H1 (cell line): ENCODE results near the gene NEDD1. TPM values are rescaled to one million over a fixed set of nuclear protein-coding genes. Genes with fewer than 3 reads are reported as not detected.

Source experiments
- CTCF ChIA-PET: fragments of 300-600 bp; sonication (Branson Sonifier 250); formaldehyde crosslinking; loops from one replicate; lab custom pipeline; 2021; ENCODE audit not compliant: partially characterized antibody; lab: Charles Lee
- POLR2A ChIA-PET: fragments of 300-600 bp; sonication (Branson Sonifier 250); formaldehyde crosslinking; loops from one replicate; lab custom pipeline; 2021; ENCODE audit warnings: inconsistent platforms; ENCODE audit not compliant: partially characterized antibody; lab: Charles Lee
- DNase-seq, 2 experiments: peaks; one replicate each; pipeline versions ENCODE4 v3.0.0 to v3.0.0-alpha.2; 2010 to 2022; ENCODE audit warnings: low spot score in 2 of 2, low read depth in 1 of 2, mixed read lengths in 1 of 2
- FAIRE-seq: peaks from 2 replicates; lab custom pipeline; 2011; peaks lifted over from hg19 to GRCh38; lab: Jason Lieb, UNC
- H2AFZ ChIP-seq: 2 replicates; pipeline ENCODE4 v1.8.1; 2012; ENCODE audit warnings: low read length, inconsistent platforms
- H2AK5ac ChIP-seq: 2 replicates; pipeline ENCODE4 v1.6.1; 2013; ENCODE audit warnings: low read depth, low read length
- H2BK120ac ChIP-seq: replicated peaks from 2 replicates; pipeline ENCODE3; 2013; ENCODE audit warnings: low read depth, low read length, inconsistent platforms
- H2BK12ac ChIP-seq: 2 replicates; pipeline ENCODE4 v1.6.1; 2013; ENCODE audit warnings: low read depth, low read length
- H2BK15ac ChIP-seq: 2 replicates; pipeline ENCODE4 v1.6.1; 2013; ENCODE audit warnings: low read length
- H2BK20ac ChIP-seq: 2 replicates; pipeline ENCODE4 v1.6.1; 2013; ENCODE audit warnings: low read length
- H2BK5ac ChIP-seq: 2 replicates; pipeline ENCODE4 v1.6.1; 2013; ENCODE audit warnings: low read depth, low read length
- H3K14ac ChIP-seq: 2 replicates; pipeline ENCODE4 v1.6.1; 2013; ENCODE audit warnings: inconsistent platforms; ENCODE audit not compliant: insufficient read length
- H3K18ac ChIP-seq: 2 replicates; pipeline ENCODE4 v1.6.1; 2013; ENCODE audit warnings: low read length; ENCODE audit errors: extremely low read depth
- H3K23ac ChIP-seq: 2 replicates; pipeline ENCODE4 v1.6.1; 2013; ENCODE audit warnings: inconsistent platforms; ENCODE audit not compliant: insufficient read length
- H3K23me2 ChIP-seq: 2 replicates; pipeline ENCODE4 v1.6.1; 2013; ENCODE audit warnings: low read depth, low read length
- H3K27ac ChIP-seq: 2 replicates; pipeline ENCODE4 v1.6.1; 2011; ENCODE audit warnings: low read depth, low read length, inconsistent platforms
- H3K27me3 ChIP-seq, 4 experiments: replicated peaks in 1 of 4; 1 replicate in 1 of 4; 2 replicates in 3 of 4; pipeline versions ENCODE4 v1.6.1 to v1.8.1; 2011 to 2013; ENCODE audit warnings: low read length in 3 of 4, mild to moderate bottlenecking in 3 of 4, inconsistent platforms in 2 of 4, mixed read lengths in 2 of 4, moderate library complexity in 1 of 4; ENCODE audit not compliant: control insufficient read depth in 3 of 4, insufficient read depth in 3 of 4; ENCODE audit errors: extremely low read depth in 1 of 4
- H3K36me3 ChIP-seq, 4 experiments: 2 replicates each; pipeline versions ENCODE4 v1.6.1 to v1.8.1; 2011 to 2013; ENCODE audit warnings: mild to moderate bottlenecking in 4 of 4, low read length in 3 of 4, moderate library complexity in 2 of 4, control low read depth in 1 of 4, inconsistent platforms in 1 of 4; ENCODE audit not compliant: insufficient read depth in 4 of 4, control insufficient read depth in 2 of 4
- H3K4ac ChIP-seq: replicated peaks from 2 replicates; pipeline ENCODE3; 2013; ENCODE audit warnings: low read length, low read depth, mixed read lengths, inconsistent platforms; ENCODE audit not compliant: insufficient read length
- H3K4me1 ChIP-seq, 4 experiments: replicated peaks in 1 of 4; 1 replicate in 1 of 4; 2 replicates in 3 of 4; pipeline versions ENCODE4 v1.6.1 to v1.8.1; 2011 to 2013; ENCODE audit warnings: low read length in 3 of 4, inconsistent platforms in 2 of 4, mixed read lengths in 1 of 4; ENCODE audit not compliant: insufficient read depth in 4 of 4, control insufficient read depth in 3 of 4
- H3K4me2 ChIP-seq, 2 experiments: 2 replicates each; pipeline versions ENCODE4 v1.6.1 to v1.8.1; 2011 to 2013; ENCODE audit warnings: low read depth in 2 of 2, low read length in 2 of 2, control low read depth in 1 of 2, inconsistent platforms in 1 of 2, mild to moderate bottlenecking in 1 of 2; ENCODE audit not compliant: insufficient read depth in 1 of 2
- H3K4me3 ChIP-seq, 4 experiments: fragments of 200-600, 300-600 bp in 1 of 4; sonication (generic), shearing (Covaris generic), sonication (Bioruptor Twin) in 1 of 4; 2 replicates each; pipeline versions ENCODE4 v1.5.1 to v1.8.1; 2011 to 2016; ENCODE audit warnings: low read length in 4 of 4, low read depth in 3 of 4, control low read depth in 2 of 4, inconsistent platforms in 2 of 4, mild to moderate bottlenecking in 2 of 4, mixed read lengths in 1 of 4, moderate library complexity in 1 of 4; ENCODE audit not compliant: insufficient read depth in 2 of 4; ENCODE audit errors: extremely low read depth in 1 of 4
- H3K56ac ChIP-seq: replicated peaks from 2 replicates; pipeline ENCODE3; 2013; ENCODE audit warnings: low read depth, mild to moderate bottlenecking, mixed read lengths, low read length, inconsistent platforms; ENCODE audit not compliant: insufficient read length
- H3K79me1 ChIP-seq: 2 replicates; pipeline ENCODE4 v1.6.1; 2013; ENCODE audit warnings: low read depth, low read length, control low read depth
- H3K79me2 ChIP-seq, 2 experiments: 2 replicates each; pipeline versions ENCODE4 v1.6.1 to v1.8.1; 2012 to 2013; ENCODE audit warnings: low read length in 2 of 2, mild to moderate bottlenecking in 2 of 2, inconsistent platforms in 1 of 2; ENCODE audit not compliant: insufficient read depth in 2 of 2, control insufficient read depth in 1 of 2
- H3K9ac ChIP-seq, 4 experiments: replicated peaks in 1 of 4; 1 replicate in 1 of 4; 2 replicates in 3 of 4; pipeline versions ENCODE4 v1.6.1 to v1.8.1; 2011 to 2013; ENCODE audit warnings: low read depth in 3 of 4, low read length in 3 of 4, control low read depth in 2 of 4, mild to moderate bottlenecking in 2 of 4, moderate library complexity in 2 of 4, inconsistent platforms in 1 of 4; ENCODE audit errors: extremely low read depth in 1 of 4
- H3K9me3 ChIP-seq, 2 experiments: 2 replicates each; pipeline versions ENCODE4 v1.6.1 to v1.8.1; 2012 to 2013; ENCODE audit warnings: mild to moderate bottlenecking in 2 of 2, moderate library complexity in 2 of 2, control low read depth in 1 of 2, inconsistent platforms in 1 of 2, low read depth in 1 of 2, low read length in 1 of 2, mixed read lengths in 1 of 2; ENCODE audit not compliant: insufficient read depth in 2 of 2
- H4K20me1 ChIP-seq, 2 experiments: replicated peaks in 1 of 2; 2 replicates each; pipeline versions ENCODE3 to v1.8.1; 2011 to 2013; ENCODE audit warnings: inconsistent platforms in 2 of 2, low read length in 2 of 2, mild to moderate bottlenecking in 1 of 2; ENCODE audit not compliant: insufficient read depth in 2 of 2, control insufficient read depth in 1 of 2
- H4K5ac ChIP-seq: 2 replicates; pipeline ENCODE4 v1.6.1; 2013; ENCODE audit warnings: low read length, low read depth, mixed read lengths, inconsistent platforms; ENCODE audit not compliant: insufficient read length
- H4K8ac ChIP-seq: 2 replicates; pipeline ENCODE4 v1.8.0; 2013; ENCODE audit warnings: mild to moderate bottlenecking, moderate library complexity, low read length, inconsistent platforms; ENCODE audit not compliant: insufficient read depth; ENCODE audit errors: extremely low read depth
- H4K91ac ChIP-seq: replicated peaks from 2 replicates; pipeline ENCODE3; 2013; ENCODE audit warnings: low read length, mixed read lengths, inconsistent platforms; ENCODE audit not compliant: insufficient read length
- EP300 ChIP-seq, 2 experiments: IDR thresholded peaks; 1 replicate in 1 of 2; 2 replicates in 1 of 2; pipeline ENCODE4 v1.6.1; 2011 to 2012; ENCODE audit warnings: low read depth in 2 of 2, low read length in 2 of 2, mild to moderate bottlenecking in 2 of 2, borderline replicate concordance in 1 of 2, inconsistent platforms in 1 of 2, moderate library complexity in 1 of 2
- HDAC6 ChIP-seq: IDR thresholded peaks from one replicate; pipeline ENCODE4 v1.7.1; 2012; ENCODE audit warnings: low read depth, mild to moderate bottlenecking, inconsistent platforms, low read length, moderate library complexity
- KDM5A ChIP-seq: fragments of 200-600 bp; IDR thresholded peaks from 2 replicates; pipeline ENCODE4 v1.7.1; 2012; ENCODE audit warnings: mild to moderate bottlenecking, low read length, inconsistent platforms, mixed read lengths
- NRF1 ChIP-seq: IDR thresholded peaks from 2 replicates; pipeline ENCODE4 v1.6.1; 2011; ENCODE audit warnings: mild to moderate bottlenecking, low read depth, low read length, improper control_type of control experiment
- POU5F1 ChIP-seq: IDR thresholded peaks from 2 replicates; pipeline ENCODE4 v1.6.1; 2011; ENCODE audit warnings: low read depth, mild to moderate bottlenecking, low read length, moderate library complexity
- SAP30 ChIP-seq: fragments of 300-600 bp; sonication (generic); IDR thresholded peaks from 2 replicates; pipeline ENCODE4 v1.7.1; 2012; ENCODE audit warnings: low read length, moderate library complexity, mild to moderate bottlenecking, inconsistent platforms; ENCODE audit not compliant: insufficient read depth, insufficient replicate concordance
- SIRT6 ChIP-seq: IDR thresholded peaks from one replicate; pipeline ENCODE4 v1.7.1; 2012; ENCODE audit warnings: low read length, inconsistent platforms
- SUZ12 ChIP-seq: fragments of 200-600 bp; sonication (generic); IDR thresholded peaks from 2 replicates; pipeline ENCODE4 v1.6.1; 2012; ENCODE audit warnings: mild to moderate bottlenecking, inconsistent platforms, low read length, moderate library complexity, mixed read lengths
- TEAD4 ChIP-seq: IDR thresholded peaks from 2 replicates; pipeline ENCODE4 v1.6.1; 2012; ENCODE audit warnings: low read depth, low read length, inconsistent platforms, mixed read lengths
- WGBS, 2 experiments: shearing (Covaris generic) in 1 of 2; methylation state at CpG; one replicate each; pipeline versions ENCODE4 v1.1.6 to v1.1.7; 2013 to 2015; ENCODE audit warnings: low lambda C conversion rate in 2 of 2, mixed read lengths in 2 of 2, inconsistent platforms in 1 of 2, low coverage in 1 of 2, missing lambda C conversion rate in 1 of 2; ENCODE audit not compliant: insufficient replicate concordance in 2 of 2, insufficient coverage in 1 of 2, insufficient read length in 1 of 2; ENCODE audit errors: extremely low coverage in 1 of 2, missing lambda C conversion rate in 1 of 2; 5-methylcytosine and 5-hydroxymethylcytosine counted together
- polyA plus RNA-seq, 7 experiments: library from polyadenylated mRNA; depleted of rRNA in 3 of 7; stranded (reverse) in 5 of 7; unstranded in 2 of 7; fragments of >200 nt in 5 of 7; fragments of 200-250 nt in 2 of 7; gene quantifications; 1 replicate in 5 of 7; 2 replicates in 1 of 7; 4 replicates in 1 of 7; pipeline versions ENCODE4 v1.2.1 to v1.2.3, GENCODE V29; 2011 to 2013; ENCODE audit warnings: missing spikeins in 2 of 7, mixed read lengths in 2 of 7
- total RNA-seq: library from RNA; stranded (reverse); fragmentation: NEBNext Ultra II Directional; extraction: Animal tissue kit (Norgen Biotek cat#: 25700); gene quantifications from 2 replicates; pipeline ENCODE4 v1.2.1, GENCODE V29; 2021
- TF ChIP-seq, protein P1 (sequence below), 3 experiments: IDR thresholded peaks; 1 replicate in 2 of 3; 2 replicates in 1 of 3; pipeline versions ENCODE4 v1.5.1 to v1.6.1; 2011; ENCODE audit warnings: low read length in 3 of 3, mild to moderate bottlenecking in 3 of 3, inconsistent platforms in 2 of 3, low read depth in 1 of 3, moderate library complexity in 1 of 3; ENCODE audit not compliant: insufficient read depth in 1 of 3; ENCODE audit errors: control extremely low read depth in 1 of 3
- TF ChIP-seq, protein P2 (sequence below): IDR thresholded peaks from 2 replicates; pipeline ENCODE4 v1.6.1; 2012; ENCODE audit warnings: inconsistent platforms

Gene NEDD1
- total and polyA plus RNA-seq, 2 of the 8 experiments (the other 6 are each of a cell fraction or from before 2014, with no cell fraction given): 9.0 to 26.6 TPM

DNA sequence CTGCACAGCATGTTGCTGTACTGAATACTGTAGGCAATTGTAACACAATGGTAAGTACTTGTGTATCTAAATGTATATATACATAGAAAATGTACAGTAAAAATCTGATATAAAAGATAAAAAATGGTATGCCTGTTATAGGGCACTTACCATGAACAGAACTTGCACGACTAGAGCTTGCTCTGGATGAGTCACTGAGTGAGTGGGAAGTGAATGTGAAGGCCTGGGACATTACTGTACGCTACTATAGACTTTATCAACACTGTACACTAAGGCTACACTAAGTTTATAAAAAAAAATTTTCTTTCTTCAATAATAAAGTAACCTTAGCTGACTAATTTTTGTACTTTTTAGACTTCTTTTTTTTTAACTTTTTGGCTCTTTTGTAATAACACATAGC lies 24.2 kb upstream of the NEDD1 start:
- H2BK15ac ChIP-seq: no peak overlapping the region
- no peak for FAIRE-seq
- no peak for TF ChIP-seq SAP30
- no peak for TF ChIP-seq HDAC6
- TF ChIP-seq SUZ12: no peak
- no peak for TF ChIP-seq KDM5A
- no peak for TF ChIP-seq TEAD4
- no peak for TF ChIP-seq EP300 (IDR thresholded peaks at IDR 0.05; ENCODE audit: borderline replicate concordance in 1 of 2, low read depth in 2 of 2, low read length in 2 of 2)
- TF ChIP-seq POU5F1: no peak
- no peak for TF ChIP-seq SIRT6
- TF ChIP-seq, protein P1, sequence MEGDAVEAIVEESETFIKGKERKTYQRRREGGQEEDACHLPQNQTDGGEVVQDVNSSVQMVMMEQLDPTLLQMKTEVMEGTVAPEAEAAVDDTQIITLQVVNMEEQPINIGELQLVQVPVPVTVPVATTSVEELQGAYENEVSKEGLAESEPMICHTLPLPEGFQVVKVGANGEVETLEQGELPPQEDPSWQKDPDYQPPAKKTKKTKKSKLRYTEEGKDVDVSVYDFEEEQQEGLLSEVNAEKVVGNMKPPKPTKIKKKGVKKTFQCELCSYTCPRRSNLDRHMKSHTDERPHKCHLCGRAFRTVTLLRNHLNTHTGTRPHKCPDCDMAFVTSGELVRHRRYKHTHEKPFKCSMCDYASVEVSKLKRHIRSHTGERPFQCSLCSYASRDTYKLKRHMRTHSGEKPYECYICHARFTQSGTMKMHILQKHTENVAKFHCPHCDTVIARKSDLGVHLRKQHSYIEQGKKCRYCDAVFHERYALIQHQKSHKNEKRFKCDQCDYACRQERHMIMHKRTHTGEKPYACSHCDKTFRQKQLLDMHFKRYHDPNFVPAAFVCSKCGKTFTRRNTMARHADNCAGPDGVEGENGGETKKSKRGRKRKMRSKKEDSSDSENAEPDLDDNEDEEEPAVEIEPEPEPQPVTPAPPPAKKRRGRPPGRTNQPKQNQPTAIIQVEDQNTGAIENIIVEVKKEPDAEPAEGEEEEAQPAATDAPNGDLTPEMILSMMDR (IDR thresholded peaks at IDR 0.05; ENCODE audit: control extremely low read depth in 1 of 3, insufficient read depth in 1 of 3, low read depth in 1 of 3, low read length in 3 of 3): no peak
- no peak for TF ChIP-seq NRF1
- TF ChIP-seq, protein P2, sequence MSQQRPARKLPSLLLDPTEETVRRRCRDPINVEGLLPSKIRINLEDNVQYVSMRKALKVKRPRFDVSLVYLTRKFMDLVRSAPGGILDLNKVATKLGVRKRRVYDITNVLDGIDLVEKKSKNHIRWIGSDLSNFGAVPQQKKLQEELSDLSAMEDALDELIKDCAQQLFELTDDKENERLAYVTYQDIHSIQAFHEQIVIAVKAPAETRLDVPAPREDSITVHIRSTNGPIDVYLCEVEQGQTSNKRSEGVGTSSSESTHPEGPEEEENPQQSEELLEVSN: no peak

More for the DNA sequence above, 24.2 kb upstream of the NEDD1 start:
- CTCF ChIA-PET: no interaction called here
- Histone ChIP-seq H3K9me3 (no peaks in the 10 kb centered on the region), H4K91ac (no peak overlapping the region), H4K5ac (no peak overlapping the region), H3K23me2 (no peaks in the 10 kb centered on the region; the same call in 1 of the 2 replicates), H3K27ac (no peak overlapping the region), H3K23ac (no peak overlapping the region), H3K4me1 (no peaks in the 10 kb centered on the region), H3K79me2 (no peaks in the 10 kb centered on the region), H3K56ac (no peak overlapping the region), H2BK5ac (no peak overlapping the region), H2AK5ac (no peak overlapping the region), H3K18ac (no peak overlapping the region), H2BK12ac (no peak overlapping the region), H2AFZ (no peak overlapping the region), H3K4me2 (no peak overlapping the region), H3K14ac (no peak overlapping the region), H3K36me3 (no peaks in the 10 kb centered on the region), H3K4ac (no peak overlapping the region), H2BK120ac (no peak overlapping the region), H4K8ac (no peak overlapping the region), H3K4me3 (no peak overlapping the region), H3K79me1 (no peaks in the 10 kb centered on the region), H3K27me3 (no peaks in the 10 kb centered on the region), H2BK20ac (no peak overlapping the region), H4K20me1 (no peaks in the 10 kb centered on the region), H3K9ac (no peak overlapping the region)
- POLR2A ChIA-PET: no interaction called here
- WGBS, 2 experiments: 89% methylated on average over 2 of the region's 2 CpGs; no CpG with 5 or more reads in 1 of the 2 experiments
- DNase-seq: no peak
